HG03460 (cell line): Measurements from ENCODE around the gene HLA-DQB2.
"Not testable (repeated sequence)": the region's sequence is repeated elsewhere in the genome, so short reads cannot be mapped to it uniquely, and the experiment has no call there.

ENCODE experiments used
- ATAC-seq: cut with Tn5 transposase; IDR thresholded peaks from one replicate; pipeline ENCODE4 v1.9.1; 2021; ENCODE audit not compliant: unreplicated experiment

HLA-DQB2 gene

DNA sequence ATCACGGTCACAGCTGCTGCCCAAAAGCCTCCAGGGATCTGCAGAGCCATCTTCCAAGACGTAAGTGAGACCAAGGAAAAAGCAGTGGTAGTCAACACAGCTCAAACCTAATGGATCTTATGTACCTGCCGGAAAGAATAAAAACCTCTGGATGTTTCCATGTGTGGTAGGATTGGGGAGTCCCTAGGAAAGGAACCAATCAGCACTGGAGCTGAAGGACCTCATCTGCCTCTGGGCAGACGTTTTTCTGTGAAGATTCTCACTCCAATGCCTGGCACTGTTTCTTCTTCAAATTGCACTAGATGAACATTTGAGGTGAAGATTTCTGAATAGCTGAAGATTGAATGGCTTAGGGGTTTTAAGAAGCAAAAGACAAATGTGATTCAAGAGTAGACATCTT, at the start of gene HLA-DQB2:
TSS of gene HLA-DQB2 (minus strand) at position 112 of the 400 bp plus-strand sequence. CDS start at position 50, 62 bp downstream.
- no peak for ATAC-seq

DNA sequence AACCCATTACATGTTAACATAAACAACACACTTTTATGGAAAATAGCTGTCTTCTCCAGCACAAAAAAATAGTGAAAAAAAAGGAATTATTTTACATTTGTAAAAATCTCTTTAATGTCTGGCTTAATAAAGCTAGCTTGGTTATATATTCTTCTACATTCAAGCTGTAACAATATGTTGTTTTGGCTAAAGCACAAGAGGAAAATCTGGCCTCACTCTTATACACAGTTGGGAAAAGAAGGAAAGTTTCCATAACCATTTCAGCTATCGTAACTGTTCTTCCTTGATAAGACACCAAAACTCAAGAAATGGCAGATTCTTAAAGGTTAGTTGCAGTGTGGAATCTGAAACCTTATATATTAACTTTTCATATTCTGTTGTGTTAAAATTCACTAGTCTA, 45.8 kb upstream of the HLA-DQB2 start:
- ATAC-seq = no peak

- ATAC-seq = no peak
Observed at GRCh38 chr6:32807020-32807580, 43.8 kb upstream of the HLA-DQB2 start.

GRCh38 chr6:32805404-32805803, 42.1 kb upstream of the HLA-DQB2 start:
- not testable (repeated sequence) for ATAC-seq

- no peak for ATAC-seq
Observed at GRCh38 chr6:32803416-32803815, 40.1 kb upstream of the HLA-DQB2 start.

- no peak for ATAC-seq
Observed at GRCh38 chr6:32799740-32800139, 36.4 kb upstream of the HLA-DQB2 start.

DNA sequence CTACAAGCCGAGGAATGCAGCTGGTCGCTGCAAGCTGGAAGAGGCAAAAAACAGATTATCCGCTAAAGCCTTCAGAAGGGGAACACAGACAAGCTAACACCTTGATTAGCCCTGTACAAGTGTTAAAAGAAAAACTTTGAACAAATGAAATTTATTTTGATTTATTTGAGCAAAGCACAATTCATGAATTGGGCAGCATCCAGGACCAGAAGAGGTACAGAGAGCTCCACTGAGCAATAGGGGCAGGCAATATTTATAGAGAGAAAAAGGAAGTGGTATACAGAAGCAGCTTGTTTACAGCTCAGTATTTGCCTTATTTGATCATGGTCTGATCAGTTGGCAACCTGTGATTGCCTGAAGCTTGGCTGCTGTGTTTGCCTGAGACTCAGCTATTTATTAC, 35.8 kb upstream of the HLA-DQB2 start:
- ATAC-seq = no peak

DNA sequence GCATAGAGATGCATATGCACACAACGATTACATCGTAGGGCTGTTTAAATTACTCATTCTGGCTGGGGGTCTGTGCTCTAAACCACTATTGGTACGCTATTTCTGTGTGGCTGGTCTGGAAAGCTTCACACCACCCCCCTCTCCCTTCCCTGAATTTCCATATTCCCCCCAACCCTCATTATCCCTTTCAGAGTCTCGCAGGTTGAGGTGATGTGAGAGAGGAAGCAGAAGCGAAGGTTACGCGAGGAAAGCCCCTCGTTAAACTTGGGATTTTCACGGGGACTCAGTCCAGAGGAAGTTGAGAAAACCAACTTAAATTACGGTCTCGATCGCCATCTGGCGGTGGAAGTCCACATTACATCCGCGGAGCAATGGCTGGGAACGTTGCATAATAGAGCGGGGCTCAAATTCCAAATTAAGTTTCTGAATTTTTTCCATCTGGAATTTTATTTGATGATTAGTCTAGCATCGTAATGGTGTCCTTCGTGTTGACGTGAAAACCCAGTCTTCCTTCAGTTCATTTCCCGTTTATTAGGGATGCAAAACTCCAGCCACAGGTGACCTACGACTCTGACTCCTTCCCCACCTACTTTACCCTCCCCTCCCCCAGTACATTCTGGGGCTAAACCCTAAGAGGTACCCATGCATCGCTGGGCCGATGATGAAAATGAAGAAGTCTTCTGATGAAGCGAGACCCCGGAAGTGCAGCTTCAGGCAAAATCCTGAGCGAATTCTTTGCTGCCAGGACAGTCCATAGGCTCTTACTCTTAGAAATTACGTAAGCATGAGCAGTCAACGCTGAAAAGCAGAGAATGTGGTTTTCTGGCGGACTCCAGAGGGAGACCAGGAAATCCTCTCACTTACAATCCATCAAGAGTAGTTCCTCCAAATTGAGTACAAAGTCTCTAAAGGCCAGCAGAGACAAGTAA, 33.8 kb upstream of the HLA-DQB2 start:
- ATAC-seq = no peak

GRCh38 chr6:32794510-32794909, 31.2 kb upstream of the HLA-DQB2 start:
- ATAC-seq = no peak

- no peak for ATAC-seq
Observed at GRCh38 chr6:32792901-32793435, 29.6 kb upstream of the HLA-DQB2 start.

DNA sequence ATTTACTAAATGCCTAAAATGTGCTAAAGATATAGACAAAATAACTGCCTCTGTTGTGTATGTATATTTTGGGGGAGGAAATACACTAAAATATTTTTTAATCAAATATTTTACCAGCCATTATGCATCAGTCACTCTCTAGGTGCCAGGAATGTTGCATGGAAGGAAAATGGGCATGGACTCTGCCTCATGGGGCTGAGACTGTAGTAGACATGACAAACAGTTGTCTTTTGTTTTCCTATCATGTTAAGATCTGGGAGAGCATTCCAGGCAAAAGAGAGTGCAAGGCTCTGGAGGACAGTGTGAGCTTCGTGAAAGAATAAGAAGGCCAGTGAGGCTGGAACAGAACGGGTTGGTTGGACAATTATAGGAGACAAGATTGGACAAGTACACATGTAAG, 27.0 kb upstream of the HLA-DQB2 start:
- no peak for ATAC-seq

- ATAC-seq = no peak
Observed at GRCh38 chr6:32785781-32786533, 22.6 kb upstream of the HLA-DQB2 start.

DNA sequence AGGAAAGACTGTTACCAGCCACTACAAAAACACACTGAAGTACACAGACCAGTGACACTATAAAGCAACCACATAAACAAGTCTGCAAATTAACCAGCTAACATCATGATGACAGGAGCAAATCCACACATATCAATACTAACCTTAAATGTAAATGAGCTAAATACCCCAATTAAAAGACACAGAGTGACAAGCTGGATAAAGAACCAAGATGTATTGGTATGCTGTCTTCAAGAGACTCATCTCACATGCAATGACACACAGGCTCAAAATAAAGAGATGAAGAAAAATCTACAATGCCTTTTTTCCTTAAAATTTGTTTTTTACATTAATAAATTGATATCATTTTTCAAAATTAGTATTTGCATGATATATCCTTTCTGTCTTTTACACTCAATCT, 19.6 kb upstream of the HLA-DQB2 start:
- not testable (repeated sequence) for ATAC-seq

DNA sequence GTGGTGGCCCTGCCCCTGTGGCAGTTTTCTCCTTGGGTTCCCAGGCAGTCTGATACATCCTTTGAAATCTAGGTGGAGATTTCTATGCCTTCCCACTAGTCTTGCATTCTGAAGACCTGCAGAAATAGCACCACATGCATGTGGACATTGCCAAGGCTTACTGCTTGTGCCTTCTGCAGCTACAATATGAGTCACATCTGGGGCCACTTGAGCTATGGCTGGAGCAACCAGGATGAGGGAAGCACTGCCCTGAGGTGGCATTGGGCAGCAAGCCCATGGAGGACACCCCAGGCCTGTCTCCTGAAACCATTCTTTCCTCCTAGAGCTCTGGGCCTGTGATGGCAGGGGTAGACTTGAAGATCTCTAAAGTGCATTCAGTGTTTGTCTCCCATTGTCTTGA, 15.7 kb upstream of the HLA-DQB2 start:
- no peak for ATAC-seq

GRCh38 chr6:32775071-32775470, 11.7 kb upstream of the HLA-DQB2 start:
- no peak for ATAC-seq

- ATAC-seq = no peak
Observed at GRCh38 chr6:32774426-32774825, 11.1 kb upstream of the HLA-DQB2 start.

GRCh38 chr6:32772656-32773055, 9.3 kb upstream of the HLA-DQB2 start:
- ATAC-seq = no peak

DNA sequence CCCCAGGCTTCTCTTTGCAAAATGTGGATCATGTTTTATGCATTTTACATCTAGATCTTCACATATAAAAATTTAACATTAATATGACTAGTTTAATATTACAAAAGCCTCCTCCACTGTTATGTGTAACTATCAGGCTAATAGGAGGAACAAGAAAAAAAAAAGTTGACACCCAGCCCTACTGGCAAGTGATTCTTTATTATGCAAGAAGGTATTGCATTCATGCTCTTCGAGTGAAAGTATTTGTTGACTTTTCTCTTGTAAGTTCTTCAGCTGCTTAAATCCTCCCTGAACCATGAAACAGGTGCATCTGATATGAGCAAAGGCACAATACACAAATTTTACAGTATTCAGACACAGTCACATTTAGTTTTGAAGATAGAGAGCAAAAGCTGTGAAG, 716 bp upstream of the HLA-DQB2 start:
- ATAC-seq = no peak

DNA sequence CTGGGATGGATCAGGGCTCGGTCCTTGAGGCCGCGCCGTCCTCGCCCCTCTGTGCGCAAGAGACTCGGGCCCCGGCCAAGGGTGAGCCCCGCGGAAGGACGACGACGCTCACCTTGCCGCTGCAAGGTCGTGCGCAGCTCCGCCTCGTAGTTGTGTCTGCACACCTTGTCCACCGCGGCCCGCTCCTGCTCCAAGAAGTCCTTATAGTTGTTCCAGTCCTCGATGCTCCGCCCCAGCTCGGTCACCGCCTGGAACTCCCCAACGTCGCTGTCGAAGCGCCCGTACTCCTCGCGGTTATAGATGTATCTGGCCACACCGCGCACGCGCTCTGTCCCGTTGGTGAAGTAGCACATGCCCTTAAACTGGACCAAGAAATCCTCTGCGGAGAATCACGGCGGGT, 1.8 kb downstream of the HLA-DQB2 start:
- ATAC-seq = no peak

GRCh38 chr6:32761072-32761471, 2.3 kb downstream of the HLA-DQB2 start:
- ATAC-seq = no peak

DNA sequence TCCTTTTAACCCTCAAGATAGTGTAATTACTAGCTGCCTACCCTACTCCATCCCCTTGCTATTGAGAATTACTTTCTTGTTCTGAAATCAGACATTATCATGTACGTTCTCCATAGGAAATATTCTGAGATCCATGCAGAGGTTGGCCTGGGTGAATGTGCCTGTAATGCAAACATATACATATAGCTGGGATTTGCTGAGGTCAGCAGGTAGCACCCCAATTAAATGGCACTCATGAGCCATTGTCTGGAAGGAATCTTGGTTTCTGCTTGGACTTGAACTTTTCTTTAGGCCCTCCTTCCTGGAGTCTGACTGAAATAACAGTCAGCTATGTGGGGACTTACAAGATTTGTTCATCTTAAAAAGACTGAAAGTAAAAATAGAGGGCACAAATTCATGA, 3.7 kb downstream of the HLA-DQB2 start:
- ATAC-seq = no peak
